Trophoblast cell (in vitro differentiated cells and primary cell): Measurements from ENCODE around the gene MRPS17.

ENCODE experiments used
- DNase-seq, 2 donors: peaks; one replicate each; pipeline ENCODE4 v3.0.0-alpha.2; 2016
- H2AFZ ChIP-seq: 2 replicates; pipeline ENCODE4 v1.6.1; 2013; ENCODE audit warnings: low read length, moderate library complexity, mild to moderate bottlenecking; ENCODE audit not compliant: insufficient read depth, poor library complexity
- H2AK5ac ChIP-seq: 2 replicates; pipeline ENCODE4 v1.6.1; 2013; ENCODE audit warnings: mild to moderate bottlenecking, low read length
- H2BK120ac ChIP-seq: 2 replicates; pipeline ENCODE4 v1.6.1; 2013; ENCODE audit warnings: low read length, mild to moderate bottlenecking, moderate library complexity; ENCODE audit not compliant: insufficient read depth, poor library complexity
- H2BK12ac ChIP-seq: 2 replicates; pipeline ENCODE4 v1.6.1; 2013; ENCODE audit warnings: mild to moderate bottlenecking, low read length, moderate library complexity
- H2BK5ac ChIP-seq: 2 replicates; pipeline ENCODE4 v1.6.1; 2013; ENCODE audit warnings: low read length, low read depth, moderate library complexity, mild to moderate bottlenecking; ENCODE audit not compliant: poor library complexity
- H3K14ac ChIP-seq: 2 replicates; pipeline ENCODE4 v1.6.1; 2013; ENCODE audit warnings: mild to moderate bottlenecking, low read length
- H3K18ac ChIP-seq: 2 replicates; pipeline ENCODE4 v1.6.1; 2013; ENCODE audit warnings: mild to moderate bottlenecking, low read length
- H3K23ac ChIP-seq: 2 replicates; pipeline ENCODE4 v1.6.1; 2013; ENCODE audit warnings: low read length
- H3K27ac ChIP-seq: 2 replicates; pipeline ENCODE4 v1.5.1; 2013; ENCODE audit warnings: low read depth, mild to moderate bottlenecking, inconsistent platforms, low read length, moderate library complexity
- H3K27me3 ChIP-seq: 2 replicates; pipeline ENCODE4 v1.6.1; 2013; ENCODE audit warnings: inconsistent platforms, mild to moderate bottlenecking, low read length, moderate library complexity; ENCODE audit not compliant: insufficient read depth
- H3K36me3 ChIP-seq, 2 experiments: 1 replicate in 1 of 2; 2 replicates in 1 of 2; pipeline ENCODE4 v1.6.1; 2013; ENCODE audit warnings: low read length in 2 of 2, mild to moderate bottlenecking in 2 of 2, moderate library complexity in 1 of 2; ENCODE audit not compliant: insufficient read depth in 2 of 2, control insufficient read depth in 1 of 2
- H3K4ac ChIP-seq: 2 replicates; pipeline ENCODE4 v1.6.1; 2013; ENCODE audit warnings: low read depth, mild to moderate bottlenecking, low read length, moderate library complexity
- H3K4me1 ChIP-seq, 2 experiments: 1 replicate in 1 of 2; 2 replicates in 1 of 2; pipeline ENCODE4 v1.6.1; 2013; ENCODE audit warnings: low read length in 2 of 2, mild to moderate bottlenecking in 2 of 2, moderate library complexity in 1 of 2; ENCODE audit not compliant: insufficient read depth in 2 of 2, control insufficient read depth in 1 of 2
- H3K4me2 ChIP-seq: 2 replicates; pipeline ENCODE4 v1.6.1; 2013; ENCODE audit warnings: inconsistent platforms, mild to moderate bottlenecking, low read length, moderate library complexity
- H3K4me3 ChIP-seq: 2 replicates; pipeline ENCODE4 v1.5.1; 2013; ENCODE audit warnings: mild to moderate bottlenecking, low read depth, low read length, inconsistent platforms
- H3K79me1 ChIP-seq: one replicate; pipeline ENCODE4 v1.6.1; 2013; ENCODE audit warnings: low read length
- H3K79me2 ChIP-seq: 2 replicates; pipeline ENCODE4 v1.6.1; 2013; ENCODE audit warnings: low read length, mild to moderate bottlenecking; ENCODE audit not compliant: control insufficient read depth, insufficient read depth, poor library complexity
- H3K9ac ChIP-seq: 2 replicates; pipeline ENCODE4 v1.6.1; 2013; ENCODE audit warnings: mild to moderate bottlenecking, low read length
- H3K9me3 ChIP-seq: 2 replicates; pipeline ENCODE4 v1.6.1; 2013; ENCODE audit warnings: low read depth, mild to moderate bottlenecking, control low read depth, inconsistent platforms, low read length; ENCODE audit not compliant: insufficient read depth
- H4K12ac ChIP-seq: 2 replicates; pipeline ENCODE4 v1.6.1; 2013; ENCODE audit warnings: low read depth, mild to moderate bottlenecking, low read length, moderate library complexity
- H4K8ac ChIP-seq: 2 replicates; pipeline ENCODE4 v1.6.1; 2013; ENCODE audit warnings: low read depth, mild to moderate bottlenecking, low read length, moderate library complexity
- H4K91ac ChIP-seq: one replicate; pipeline ENCODE4 v1.6.1; 2013; ENCODE audit warnings: low read depth, mild to moderate bottlenecking, low read length, moderate library complexity
- WGBS: extraction: QIAGEN DNeasy Blood & Tissue Kit; methylation state at CpG from one replicate; pipeline ENCODE4 v1.1.7; 2013; ENCODE audit warnings: missing lambda C conversion rate; ENCODE audit not compliant: insufficient read length, insufficient coverage; ENCODE audit errors: extremely low coverage; 5-methylcytosine and 5-hydroxymethylcytosine counted together

Gene MRPS17

GRCh38 chr7:55983537-55983936 is 31.9 kb downstream of the MRPS17 start:
- Histone ChIP-seq H3K9me3 (no peaks in the 10 kb centered on the region), H3K27me3 (no peaks in the 10 kb centered on the region), H3K27ac (no peak overlapping the region), H2BK120ac (no peak overlapping the region), H3K4me1 (no peaks in the 10 kb centered on the region), H3K9ac (no peak overlapping the region), H3K4me2 (no peak overlapping the region), H4K8ac (no peak overlapping the region), H4K91ac (no peak overlapping the region), H3K23ac (no peak overlapping the region), H2AK5ac (no peak overlapping the region), H4K12ac (no peak overlapping the region), H3K18ac (no peak overlapping the region), H3K36me3 (peaks cover 30 to 34% of the 10 kb centered on the region in 2 experiments), H2AFZ (no peak overlapping the region), H3K4ac (no peak overlapping the region), H2BK5ac (no peak overlapping the region), H3K4me3 (no peak overlapping the region), H3K14ac (no peak overlapping the region), H3K79me2 (no peaks in the 10 kb centered on the region), H3K79me1 (no peaks in the 10 kb centered on the region), H2BK12ac (no peak overlapping the region)
- WGBS: no CpG with 5 or more reads among the region's 3 CpGs
- DNase-seq: peak in 1 of 2 donors; percentile 34

- Histone ChIP-seq H3K36me3 (peaks cover 29 to 31% of the 10 kb centered on the region in 2 experiments), H3K9me3 (no peaks in the 10 kb centered on the region), H3K4me2 (no peak overlapping the region), H3K9ac (no peak overlapping the region), H3K4me1 (no peaks in the 10 kb centered on the region), H3K79me2 (no peaks in the 10 kb centered on the region), H3K14ac (no peak overlapping the region), H2BK120ac (no peak overlapping the region), H2AFZ (no peak overlapping the region), H3K79me1 (no peaks in the 10 kb centered on the region), H2BK12ac (no peak overlapping the region), H4K91ac (no peak overlapping the region), H3K18ac (no peak overlapping the region), H3K27ac (no peak overlapping the region), H2BK5ac (no peak overlapping the region), H4K8ac (no peak overlapping the region), H2AK5ac (no peak overlapping the region), H3K4ac (no peak overlapping the region), H3K27me3 (no peaks in the 10 kb centered on the region), H3K4me3 (no peak overlapping the region), H3K23ac (no peak overlapping the region), H4K12ac (no peak overlapping the region)
- DNase-seq: no peak
- no CpG with 5 or more reads among the region's 3 CpGs for WGBS
These were observed 40.7 kb downstream of the MRPS17 start for GRCh38 chr7:55992346-55992745.

- H4K91ac ChIP-seq: no peak overlapping the region
- no CpG with 5 or more reads among the region's 8 CpGs for WGBS
- no peak overlapping the region for H2BK120ac ChIP-seq
- peaks cover 0 to 2% of the 10 kb centered on the region in 2 experiments for H3K4me1 ChIP-seq
- H3K9ac ChIP-seq: no peak overlapping the region
- H3K9me3 ChIP-seq: no peaks in the 10 kb centered on the region
- H2AK5ac ChIP-seq: no peak overlapping the region
- no peak overlapping the region for H4K8ac ChIP-seq
- no peak overlapping the region for H3K4me3 ChIP-seq
- H2BK12ac ChIP-seq: no peak overlapping the region
- H3K18ac ChIP-seq: no peak overlapping the region
- no peak overlapping the region for H3K23ac ChIP-seq
- no peak overlapping the region for H3K4ac ChIP-seq
- H2AFZ ChIP-seq: no peak overlapping the region
- no peak overlapping the region for H3K14ac ChIP-seq
- peak in 1 of 2 donors; percentile 14 for DNase-seq
- no peaks in the 10 kb centered on the region for H3K79me1 ChIP-seq
- H3K79me2 ChIP-seq: no peaks in the 10 kb centered on the region
- no peak overlapping the region for H2BK5ac ChIP-seq
- H3K36me3 ChIP-seq: peaks cover 25 to 28% of the 10 kb centered on the region in 2 experiments
- H4K12ac ChIP-seq: no peak overlapping the region
- no peaks in the 10 kb centered on the region for H3K27me3 ChIP-seq
- H3K27ac ChIP-seq: no peak overlapping the region
- H3K4me2 ChIP-seq: no peak overlapping the region
These were observed 45.3 kb downstream of the MRPS17 start for GRCh38 chr7:55996856-55997500.

- no peaks in the 10 kb centered on the region for H3K79me1 ChIP-seq
- no peak overlapping the region for H3K14ac ChIP-seq
- no peak overlapping the region for H4K8ac ChIP-seq
- no peak overlapping the region for H2BK5ac ChIP-seq
- H3K4me1 ChIP-seq: peaks cover 0 to 4% of the 10 kb centered on the region in 2 experiments
- H3K4me3 ChIP-seq: no peak overlapping the region
- H3K4ac ChIP-seq: no peak overlapping the region
- no peak overlapping the region for H2AFZ ChIP-seq
- no peak overlapping the region for H4K12ac ChIP-seq
- no peak overlapping the region for H4K91ac ChIP-seq
- H3K9ac ChIP-seq: no peak overlapping the region
- no CpG with 5 or more reads among the region's 4 CpGs for WGBS
- no peak overlapping the region for H2BK12ac ChIP-seq
- no peak overlapping the region for H3K27ac ChIP-seq
- H3K27me3 ChIP-seq: no peaks in the 10 kb centered on the region
- H3K36me3 ChIP-seq: no peaks in the 10 kb centered on the region
- DNase-seq: no peak
- H3K79me2 ChIP-seq: no peaks in the 10 kb centered on the region
- no peak overlapping the region for H3K4me2 ChIP-seq
- no peak overlapping the region for H3K23ac ChIP-seq
- no peaks in the 10 kb centered on the region for H3K9me3 ChIP-seq
- no peak overlapping the region for H2BK120ac ChIP-seq
- H3K18ac ChIP-seq: no peak overlapping the region
- H2AK5ac ChIP-seq: no peak overlapping the region
These were observed 52.1 kb downstream of the MRPS17 start for GRCh38 chr7:56003749-56004148.
